DOHH2 (cell line): ENCODE results near the gene LILRA2.

ENCODE experiments used
- H3F3A ChIP-seq: fragments of 200-600 bp; sonication (generic), shearing (Covaris generic); 2 replicates; pipeline ENCODE4 v1.6.0; 2016; ENCODE audit warnings: antibody characterized with exemption, mild to moderate bottlenecking; ENCODE audit not compliant: control insufficient read depth, insufficient read depth
- H3K27ac ChIP-seq: fragments of 200-600 bp; sonication (generic); 2 replicates; pipeline ENCODE4 v1.5.1; 2014; ENCODE audit warnings: low read depth, mild to moderate bottlenecking, low read length, moderate library complexity
- H3K27me3 ChIP-seq: fragments of 200-600 bp; sonication (generic); 2 replicates; pipeline ENCODE4 v1.6.1; 2014; ENCODE audit warnings: mild to moderate bottlenecking, low read length, mixed read lengths; ENCODE audit not compliant: control insufficient read depth
- H3K36me3 ChIP-seq: fragments of 200-600 bp; sonication (generic); 2 replicates; pipeline ENCODE4 v1.6.1; 2014; ENCODE audit warnings: mild to moderate bottlenecking, low read length, moderate library complexity, mixed read lengths; ENCODE audit not compliant: control insufficient read depth
- H3K4me1 ChIP-seq: fragments of 200-600 bp; sonication (generic); 2 replicates; pipeline ENCODE4 v1.6.1; 2014; ENCODE audit warnings: mild to moderate bottlenecking, low read length, mixed read lengths; ENCODE audit not compliant: control insufficient read depth
- H3K4me2 ChIP-seq: fragments of 200-600 bp; sonication (generic); 2 replicates; pipeline ENCODE4 v1.6.0; 2014; ENCODE audit warnings: mild to moderate bottlenecking, low read length, moderate library complexity
- H3K4me3 ChIP-seq: fragments of 200-600 bp; sonication (generic); 2 replicates; pipeline ENCODE4 v1.5.1; 2014; ENCODE audit warnings: mild to moderate bottlenecking, low read length, mixed read lengths
- H3K79me2 ChIP-seq: fragments of 200-600 bp; sonication (generic); 2 replicates; pipeline ENCODE4 v1.6.1; 2014; ENCODE audit warnings: mild to moderate bottlenecking, low read length, mixed read lengths; ENCODE audit not compliant: control insufficient read depth
- H3K9me2 ChIP-seq: fragments of 200-600 bp; sonication (generic); replicated peaks from 2 replicates; pipeline ENCODE4 v1.6.1; 2014; ENCODE audit warnings: mild to moderate bottlenecking, low read length, mixed read lengths; ENCODE audit not compliant: control insufficient read depth
- H3K9me3 ChIP-seq: fragments of 200-600 bp; sonication (generic); 2 replicates; pipeline ENCODE4 v1.6.1; 2014; ENCODE audit warnings: antibody characterized with exemption, low read length, mixed read lengths; ENCODE audit not compliant: control insufficient read depth, insufficient read depth
- H4K20me1 ChIP-seq: fragments of 200-600 bp; sonication (generic); 2 replicates; pipeline ENCODE4 v1.6.0; 2014; ENCODE audit warnings: low read depth, mild to moderate bottlenecking, antibody characterized with exemption, low read length, moderate library complexity; ENCODE audit not compliant: control insufficient read depth, insufficient read depth
- EZH2phosphoT487 ChIP-seq: fragments of 200-600 bp; sonication (generic); IDR thresholded peaks from 2 replicates; pipeline ENCODE4 v1.6.1; 2017; ENCODE audit warnings: borderline replicate concordance, mild to moderate bottlenecking, antibody characterized with exemption, low read length, moderate library complexity, mixed read lengths
- TF ChIP-seq, protein P1 (sequence below): fragments of 200-600 bp; sonication (generic); IDR thresholded peaks from one replicate; pipeline ENCODE4 v1.5.1; 2014; ENCODE audit warnings: antibody characterized with exemption, mild to moderate bottlenecking, low read depth, low read length; ENCODE audit not compliant: poor library complexity, severe bottlenecking

Gene LILRA2

DNA sequence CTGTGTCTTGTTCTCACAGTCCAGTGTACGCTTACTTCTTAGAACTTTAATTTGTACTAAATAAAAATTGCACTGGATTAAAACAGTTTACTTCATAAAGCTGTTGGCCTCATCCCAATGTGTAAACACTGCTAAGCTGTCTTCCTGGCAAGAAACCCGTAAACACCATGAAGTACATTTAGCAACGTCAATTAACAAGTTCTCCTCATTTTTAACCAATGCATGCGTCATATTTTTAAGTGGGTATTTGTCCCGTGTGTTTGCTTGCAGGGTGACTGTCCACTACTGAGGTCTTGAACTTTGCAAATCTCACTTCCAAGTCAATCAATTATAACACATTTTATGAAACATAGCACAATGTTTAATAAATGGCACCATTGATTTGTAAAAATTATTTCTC, 42.7 kb upstream of the LILRA2 start:
- no peak for TF ChIP-seq EZH2phosphoT487
- TF ChIP-seq, protein P1, sequence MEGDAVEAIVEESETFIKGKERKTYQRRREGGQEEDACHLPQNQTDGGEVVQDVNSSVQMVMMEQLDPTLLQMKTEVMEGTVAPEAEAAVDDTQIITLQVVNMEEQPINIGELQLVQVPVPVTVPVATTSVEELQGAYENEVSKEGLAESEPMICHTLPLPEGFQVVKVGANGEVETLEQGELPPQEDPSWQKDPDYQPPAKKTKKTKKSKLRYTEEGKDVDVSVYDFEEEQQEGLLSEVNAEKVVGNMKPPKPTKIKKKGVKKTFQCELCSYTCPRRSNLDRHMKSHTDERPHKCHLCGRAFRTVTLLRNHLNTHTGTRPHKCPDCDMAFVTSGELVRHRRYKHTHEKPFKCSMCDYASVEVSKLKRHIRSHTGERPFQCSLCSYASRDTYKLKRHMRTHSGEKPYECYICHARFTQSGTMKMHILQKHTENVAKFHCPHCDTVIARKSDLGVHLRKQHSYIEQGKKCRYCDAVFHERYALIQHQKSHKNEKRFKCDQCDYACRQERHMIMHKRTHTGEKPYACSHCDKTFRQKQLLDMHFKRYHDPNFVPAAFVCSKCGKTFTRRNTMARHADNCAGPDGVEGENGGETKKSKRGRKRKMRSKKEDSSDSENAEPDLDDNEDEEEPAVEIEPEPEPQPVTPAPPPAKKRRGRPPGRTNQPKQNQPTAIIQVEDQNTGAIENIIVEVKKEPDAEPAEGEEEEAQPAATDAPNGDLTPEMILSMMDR, result no peak
- Histone ChIP-seq H3K36me3 (no peaks in the 10 kb centered on the region), H3K27ac (no peak overlapping the region), H3K79me2 (no peaks in the 10 kb centered on the region), H3K9me3 (no peaks in the 10 kb centered on the region), H3K4me1 (peaks cover 12% of the 10 kb centered on the region), H3K27me3 (peaks cover 61% of the 10 kb centered on the region), H3K9me2 (no peaks in the 10 kb centered on the region), H3F3A (no peaks in the 10 kb centered on the region), H4K20me1 (no peaks in the 10 kb centered on the region), H3K4me2 (no peak overlapping the region), H3K4me3 (no peak overlapping the region)

DNA sequence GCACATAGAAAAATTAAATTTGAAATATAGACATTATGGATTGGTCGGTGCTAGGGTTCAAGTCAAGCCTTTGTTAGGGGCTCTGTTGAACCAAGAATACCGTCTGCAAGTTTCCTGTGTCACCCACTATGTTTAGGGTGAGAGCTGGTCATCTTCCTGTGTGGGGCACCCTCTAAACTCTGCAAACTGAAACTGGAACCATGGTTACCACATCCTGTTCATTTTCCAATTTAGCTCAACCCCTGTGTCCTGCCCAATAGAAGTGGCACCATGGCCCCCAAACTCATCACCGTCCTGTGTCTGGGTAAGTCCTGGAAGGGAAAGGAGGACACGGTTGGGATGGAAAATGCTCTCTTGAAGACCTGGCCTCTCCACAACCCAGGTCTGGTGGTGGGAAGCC, 41.1 kb upstream of the LILRA2 start:
- Histone ChIP-seq H4K20me1 (no peaks in the 10 kb centered on the region), H3K4me1 (peaks cover 12% of the 10 kb centered on the region), H3F3A (no peaks in the 10 kb centered on the region), H3K79me2 (no peaks in the 10 kb centered on the region), H3K9me2 (no peaks in the 10 kb centered on the region), H3K4me2 (peak overlapping the region; percentile 44), H3K27me3 (peaks cover 63% of the 10 kb centered on the region), H3K27ac (no peak overlapping the region), H3K4me3 (no peak overlapping the region), H3K36me3 (no peaks in the 10 kb centered on the region), H3K9me3 (no peaks in the 10 kb centered on the region)
- TF ChIP-seq, protein P1, result no peak

DNA sequence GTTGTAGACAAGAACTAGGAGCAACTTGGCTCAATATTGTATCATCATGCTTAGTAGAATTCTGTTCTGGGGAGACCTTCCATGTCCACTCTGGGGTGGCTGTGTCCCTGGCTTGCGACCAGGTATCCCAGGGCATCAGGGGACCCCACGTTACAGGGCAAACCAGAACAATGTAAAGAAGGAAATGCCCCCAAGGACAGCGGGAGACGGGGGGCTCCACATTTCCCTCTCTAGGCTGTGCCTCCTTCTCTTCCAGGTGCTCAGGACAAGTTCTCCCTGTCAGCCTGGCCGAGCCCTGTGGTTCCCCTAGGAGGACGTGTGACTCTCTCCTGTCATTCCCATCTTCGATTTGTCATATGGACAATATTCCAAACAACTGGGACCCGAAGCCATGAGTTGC, 40.1 kb upstream of the LILRA2 start:
- H3K4me3 ChIP-seq, result no peak overlapping the region
- no peak overlapping the region for H3K27ac ChIP-seq
- H3K4me2 ChIP-seq, result no peak overlapping the region
- H3K79me2 ChIP-seq, result no peaks in the 10 kb centered on the region
- H3K36me3 ChIP-seq, result no peaks in the 10 kb centered on the region
- H4K20me1 ChIP-seq, result no peaks in the 10 kb centered on the region
- peaks cover 12% of the 10 kb centered on the region for H3K4me1 ChIP-seq
- H3K9me3 ChIP-seq, result no peaks in the 10 kb centered on the region
- no peaks in the 10 kb centered on the region for H3F3A ChIP-seq
- H3K27me3 ChIP-seq, result peaks cover 61% of the 10 kb centered on the region
- H3K9me2 ChIP-seq, result no peaks in the 10 kb centered on the region
- no peak for TF ChIP-seq EZH2phosphoT487
- TF ChIP-seq, protein P1, result no peak

DNA sequence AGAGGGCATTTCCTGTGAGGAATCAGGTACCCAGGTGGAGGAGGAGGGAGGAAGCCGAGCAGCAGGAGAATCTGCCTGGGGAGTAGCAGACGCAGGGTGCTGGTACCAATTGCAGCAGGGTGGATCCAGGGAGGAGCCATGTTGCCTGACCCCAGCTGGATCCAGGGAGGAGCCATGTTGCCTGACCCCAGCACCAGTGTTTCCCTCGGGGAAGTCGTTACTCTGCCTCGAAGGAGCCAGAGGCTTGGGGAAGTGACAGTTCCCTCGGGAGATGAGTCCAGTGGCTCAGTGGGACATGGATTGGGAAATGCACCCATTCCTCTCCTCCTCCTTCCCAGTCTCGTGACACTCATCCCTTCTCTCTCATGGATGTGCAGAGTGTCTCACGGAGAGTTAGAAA, 39.4 kb upstream of the LILRA2 start:
- no peaks in the 10 kb centered on the region for H3K36me3 ChIP-seq
- H3F3A ChIP-seq, result no peaks in the 10 kb centered on the region
- H4K20me1 ChIP-seq, result no peaks in the 10 kb centered on the region
- H3K9me2 ChIP-seq, result no peaks in the 10 kb centered on the region
- H3K79me2 ChIP-seq, result no peaks in the 10 kb centered on the region
- H3K4me1 ChIP-seq, result peaks cover 12% of the 10 kb centered on the region
- H3K4me3 ChIP-seq, result no peak overlapping the region
- H3K27me3 ChIP-seq, result peaks cover 57% of the 10 kb centered on the region
- no peak overlapping the region for H3K27ac ChIP-seq
- TF ChIP-seq, protein P1, result no peak
- TF ChIP-seq EZH2phosphoT487, result no peak
- H3K4me2 ChIP-seq, result no peak overlapping the region
- H3K9me3 ChIP-seq, result no peaks in the 10 kb centered on the region
